ENCODE measurements around the gene C2CD2. TPM values are rescaled to one million over a fixed set of nuclear protein-coding genes. Genes with fewer than 3 reads are reported as not detected.

C2CD2 gene
- total RNA-seq, 2 donors from 2014 or later = 28.0 to 43.1 TPM

DNA sequence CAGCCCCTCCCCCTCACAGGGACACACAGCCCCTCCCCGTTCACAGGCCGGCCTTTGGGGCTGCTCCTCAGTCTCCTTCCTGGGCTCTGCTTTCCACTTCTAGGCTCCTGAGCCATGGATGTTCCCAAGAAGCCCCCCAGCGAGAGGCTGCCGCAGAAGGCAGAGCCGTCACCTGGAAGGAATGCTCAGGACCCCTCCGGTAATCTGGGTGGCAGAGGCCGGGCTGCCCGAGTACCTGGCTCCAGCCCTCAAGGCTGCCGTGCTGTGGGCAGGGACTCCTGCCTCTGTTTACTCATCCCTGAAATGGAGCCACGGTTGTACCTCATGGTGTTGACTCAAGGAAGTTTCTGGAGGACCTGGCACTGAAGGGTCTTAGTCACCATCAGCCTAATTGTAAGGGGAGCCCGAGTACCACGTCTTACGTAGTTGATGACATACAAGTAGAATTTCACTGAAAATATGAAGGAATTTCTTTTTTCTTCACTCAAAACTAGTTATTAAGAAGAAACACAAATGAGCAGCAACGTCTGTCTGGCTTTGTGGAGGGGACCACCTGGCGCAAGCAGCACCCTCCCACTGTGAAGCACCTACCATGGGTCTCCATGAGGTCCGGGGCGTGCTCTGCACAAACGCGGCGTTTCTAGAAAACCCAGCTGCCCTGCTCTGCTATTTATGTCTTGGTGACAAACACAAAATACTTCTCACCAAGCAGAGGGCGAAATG is 108.3 kb downstream of the C2CD2 start:
- intact Hi-C loops (cut with DNase I) = no loop called here
- DNase-seq (ENCODE audit: low spot score) = no peak

DNA sequence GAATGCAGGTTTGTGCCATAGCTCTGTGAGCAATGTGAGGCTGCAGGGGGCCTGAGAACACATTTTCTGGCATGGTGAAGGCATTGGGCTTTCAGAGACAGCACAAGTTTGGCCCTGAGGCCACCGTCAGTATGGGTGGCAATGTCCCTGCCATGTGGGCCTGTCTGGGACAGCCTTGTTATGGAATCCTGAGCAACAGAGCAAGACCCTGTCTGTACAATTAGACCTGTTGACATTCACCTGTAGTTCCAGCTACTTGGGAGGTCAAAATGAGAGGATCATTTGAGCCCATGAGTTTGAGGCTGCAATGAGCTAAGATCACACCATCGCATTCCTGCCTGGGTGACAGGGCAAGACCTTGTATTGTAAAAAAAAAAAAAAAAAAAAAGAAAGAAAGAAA is 110.2 kb downstream of the C2CD2 start:
- no peak for DNase-seq (ENCODE audit: low spot score)

DNA sequence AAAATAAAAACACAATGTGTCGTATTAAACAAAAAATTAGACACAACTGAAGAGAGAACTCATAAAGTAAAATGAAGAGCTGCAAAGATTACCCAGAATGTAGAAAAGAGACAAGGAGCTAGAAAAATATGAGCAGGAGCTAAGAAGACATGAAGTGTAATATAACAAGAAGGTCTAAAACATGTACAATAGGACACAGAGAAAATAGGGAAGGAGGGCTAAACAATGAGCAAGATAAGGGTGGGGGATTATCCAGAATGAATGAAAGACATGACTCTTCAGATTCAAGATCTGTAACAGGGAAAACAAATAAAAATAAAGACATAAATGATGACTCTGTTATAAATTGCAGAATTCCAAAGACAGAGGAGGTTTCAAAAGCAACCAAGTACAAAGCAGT is 112.9 kb downstream of the C2CD2 start:
- DNase-seq (ENCODE audit: low spot score) = no peak
- intact Hi-C loops (cut with DNase I) = no loop called here

More for the DNA sequence above, 110.2 kb downstream of the C2CD2 start:
- intact Hi-C loops (cut with DNase I) = no loop called here

DNA sequence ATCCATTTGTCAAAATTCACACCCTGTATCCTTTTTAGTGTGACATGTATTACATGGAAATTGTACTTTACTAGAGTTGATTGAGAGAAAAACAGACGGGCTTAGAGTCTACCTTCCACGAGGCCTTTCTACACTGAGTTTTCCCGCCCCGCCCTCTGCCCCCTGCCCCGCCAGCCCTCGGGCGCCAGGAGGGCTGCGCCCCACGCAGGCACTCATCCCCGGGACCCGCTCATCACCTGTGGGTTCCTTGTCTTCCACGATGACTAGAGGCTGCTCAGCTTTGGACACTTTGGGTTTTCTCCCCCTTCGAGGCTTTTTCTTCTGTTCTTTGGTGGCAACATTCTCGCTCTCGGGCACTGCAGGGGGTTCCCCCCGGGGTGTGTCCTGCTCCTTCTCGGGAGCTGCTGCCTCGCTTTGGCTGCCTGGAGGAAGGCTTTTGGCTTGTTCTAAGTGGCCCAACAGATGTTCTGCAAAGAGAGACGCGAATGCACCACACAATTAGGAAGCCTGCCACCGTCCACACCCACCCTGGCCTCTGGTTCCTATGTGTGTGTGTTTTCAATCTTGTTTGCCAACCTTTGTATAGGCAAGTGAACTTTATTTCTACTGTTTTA is 114.3 kb downstream of the C2CD2 start:
- peak; percentile 56 for DNase-seq (ENCODE audit: low spot score)
- intact Hi-C loops (cut with DNase I) = no loop called here

DNA sequence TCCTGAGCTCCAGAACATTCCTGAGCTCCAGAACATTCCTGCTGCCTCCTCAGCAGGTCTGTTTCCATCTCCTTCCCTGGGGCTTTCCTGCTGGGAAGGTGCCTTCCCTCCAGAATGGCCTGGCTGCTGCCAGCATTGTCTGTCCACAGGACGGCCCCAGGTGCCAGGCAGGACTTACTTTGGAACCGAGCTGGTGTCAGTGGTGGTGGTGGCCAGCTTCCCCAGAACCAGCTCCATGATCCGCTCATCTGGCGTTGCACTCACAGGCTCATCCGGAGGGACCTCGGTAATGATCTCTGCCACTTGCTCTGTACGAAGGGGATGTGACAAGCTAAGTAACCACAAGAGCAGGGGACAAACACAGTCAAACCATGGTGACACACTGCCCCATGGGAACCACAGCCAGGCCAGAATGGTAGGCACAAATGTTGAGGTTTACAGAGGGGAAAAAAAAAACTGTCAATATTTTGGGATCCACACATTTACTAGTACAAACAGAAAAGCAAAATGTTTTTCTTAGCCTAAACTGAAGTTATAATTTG is 116.0 kb downstream of the C2CD2 start:
- intact Hi-C loops (cut with DNase I) = no loop called here

DNA sequence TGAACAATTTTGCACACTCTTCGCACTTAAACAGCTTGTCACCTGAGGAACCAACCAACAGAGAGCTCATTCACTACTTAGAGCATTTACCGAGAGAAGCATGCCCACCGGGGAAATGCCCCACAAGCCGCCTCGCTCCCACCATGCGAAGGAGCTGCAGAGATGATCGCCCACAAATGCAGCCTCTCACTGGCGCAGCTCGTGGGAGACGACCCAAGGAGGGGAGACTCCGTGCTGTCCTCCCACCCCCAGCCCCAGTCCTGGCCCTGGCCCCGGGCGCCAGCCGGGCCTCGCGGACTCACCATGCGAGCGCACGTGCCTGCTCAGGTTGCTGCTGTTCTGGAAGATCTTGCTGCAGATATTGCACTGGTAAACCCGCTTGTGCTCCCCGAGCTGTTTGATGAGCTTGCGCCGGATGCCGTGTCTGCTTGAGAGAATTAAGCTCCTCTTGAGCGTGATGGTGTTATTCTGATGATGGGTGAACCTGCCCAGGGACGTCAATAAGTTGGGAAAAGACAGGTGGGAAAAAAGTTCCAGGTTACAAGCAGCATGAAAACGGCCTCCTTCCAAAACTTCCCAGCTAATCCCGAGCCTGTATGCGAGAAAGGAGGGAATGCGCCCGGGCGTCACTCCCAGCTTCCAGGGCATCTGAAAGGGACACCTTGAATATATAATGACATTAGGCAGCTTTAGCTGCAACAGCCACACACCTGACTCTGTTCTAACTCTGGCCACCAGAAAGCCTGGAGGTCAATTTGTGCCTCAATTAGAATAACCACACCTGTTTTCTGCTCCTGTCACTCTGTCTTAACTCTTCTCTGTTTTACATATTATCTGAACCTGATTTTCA is 117.4 kb downstream of the C2CD2 start:
- intact Hi-C loops (cut with DNase I) = loop anchor here in 1 of 2 donors (1.0 kb wide), 2 partner anchors 20 to 290 kb away; no protein-coding TSS in a partner anchor
- no peak for DNase-seq (ENCODE audit: low spot score)

More for the DNA sequence above, 116.0 kb downstream of the C2CD2 start:
- DNase-seq (ENCODE audit: low spot score) = no peak

DNA sequence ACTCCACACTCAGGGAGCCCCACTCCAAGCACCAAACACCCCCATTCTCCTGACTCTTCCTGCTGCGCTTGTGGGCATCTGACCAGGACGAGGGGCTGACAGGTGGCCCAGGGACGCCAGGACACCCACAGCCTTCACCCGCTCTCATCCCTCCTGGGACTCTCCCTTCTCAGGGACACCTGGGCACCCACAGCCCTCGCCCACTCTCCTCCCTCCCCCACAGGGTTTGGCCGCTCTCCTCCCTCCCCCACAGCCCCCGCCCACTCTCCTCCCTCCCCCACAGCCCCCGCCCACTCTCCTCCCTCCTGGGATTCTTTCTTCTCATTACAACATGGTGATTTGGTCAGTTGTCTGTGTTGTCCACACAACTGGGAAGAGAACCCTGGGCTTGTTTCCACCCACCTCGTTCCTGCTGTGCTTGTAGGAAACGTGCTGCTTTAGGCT is 118.1 kb downstream of the C2CD2 start:
- no peak for DNase-seq (ENCODE audit: low spot score)
- intact Hi-C loops (cut with DNase I) = loop anchor here in 1 of 2 donors (1.0 kb wide), 2 partner anchors 21 to 291 kb away; no protein-coding TSS in a partner anchor

Other genes starting within 250 kb of the C2CD2 start
- gene RIPK4, start 187.0 kb downstream of the C2CD2 start, total RNA-seq = 1 to 10 TPM in 1 of 2 donors, under 1 TPM in 1; 0.69 to 1.0 TPM
- gene PRDM15, start 74.7 kb downstream of the C2CD2 start, total RNA-seq = 1 to 10 TPM; 2.9 to 5.0 TPM
- 10 to 100 TPM; 12.6 to 25.6 TPM for gene ZBTB21, start 56.3 kb upstream of the C2CD2 start, total RNA-seq
- gene UMODL1, start 117.3 kb upstream of the C2CD2 start, total RNA-seq = not detected